ENCODE measurements around the gene GP9. TPM values are rescaled to one million over a fixed set of nuclear protein-coding genes. Genes with fewer than 3 reads are reported as not detected.
A peak's percentile ranks its signal among the peaks of the same experiment; 100 is the strongest.

GP9 gene
- total and polyA plus RNA-seq, 2 donors from 2014 or later: 0.49 TPM; not detected in 1

DNA sequence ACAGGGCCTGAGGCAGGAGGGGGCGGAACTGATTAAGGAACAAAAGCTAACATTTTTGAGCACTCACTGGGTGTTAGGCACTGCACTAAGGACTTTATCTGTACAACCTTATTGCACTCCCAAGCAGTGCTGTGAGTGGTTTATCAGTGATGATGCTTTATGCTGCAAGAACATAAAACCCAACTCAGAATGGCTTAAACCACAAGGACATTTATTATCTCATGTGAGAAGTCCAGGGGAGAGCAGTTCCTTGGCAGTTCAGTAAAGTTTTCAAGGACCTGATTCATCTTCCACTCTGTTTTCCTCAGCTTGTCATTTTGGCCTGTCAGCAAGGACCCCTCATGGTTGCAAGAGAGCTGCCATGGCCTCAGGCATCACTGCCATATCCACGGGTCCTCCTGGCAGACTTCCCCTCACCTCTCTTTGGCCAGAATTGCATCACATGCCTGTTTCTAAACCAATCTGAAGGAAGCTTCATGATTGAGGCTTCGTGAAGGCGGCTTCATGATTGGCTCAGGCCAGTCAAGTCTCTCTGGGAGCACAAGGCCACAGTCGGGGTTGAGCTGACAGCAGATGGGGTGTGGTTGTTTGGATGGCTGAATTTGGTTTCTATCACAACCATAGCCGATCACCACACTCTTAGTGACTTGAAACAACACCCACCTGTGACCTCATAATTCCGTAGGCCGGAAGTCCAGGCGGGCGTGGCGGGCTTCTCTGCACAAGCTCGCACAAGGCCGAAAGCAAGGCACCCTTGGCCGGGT, 43.7 kb upstream of the GP9 start:
- H3K9ac ChIP-seq (ENCODE audit: low read length in 3 of 3): no peak overlapping the region
- H3K9me3 ChIP-seq (ENCODE audit: control insufficient read depth in 2 of 3, insufficient read depth in 1 of 3, low read length in 3 of 3): no peaks in the 10 kb centered on the region
- peak overlapping the region; percentile 26 to 81 for H3K27ac ChIP-seq (ENCODE audit: low read depth in 2 of 2, low read length in 2 of 2)
- TF ChIP-seq, protein P1, sequence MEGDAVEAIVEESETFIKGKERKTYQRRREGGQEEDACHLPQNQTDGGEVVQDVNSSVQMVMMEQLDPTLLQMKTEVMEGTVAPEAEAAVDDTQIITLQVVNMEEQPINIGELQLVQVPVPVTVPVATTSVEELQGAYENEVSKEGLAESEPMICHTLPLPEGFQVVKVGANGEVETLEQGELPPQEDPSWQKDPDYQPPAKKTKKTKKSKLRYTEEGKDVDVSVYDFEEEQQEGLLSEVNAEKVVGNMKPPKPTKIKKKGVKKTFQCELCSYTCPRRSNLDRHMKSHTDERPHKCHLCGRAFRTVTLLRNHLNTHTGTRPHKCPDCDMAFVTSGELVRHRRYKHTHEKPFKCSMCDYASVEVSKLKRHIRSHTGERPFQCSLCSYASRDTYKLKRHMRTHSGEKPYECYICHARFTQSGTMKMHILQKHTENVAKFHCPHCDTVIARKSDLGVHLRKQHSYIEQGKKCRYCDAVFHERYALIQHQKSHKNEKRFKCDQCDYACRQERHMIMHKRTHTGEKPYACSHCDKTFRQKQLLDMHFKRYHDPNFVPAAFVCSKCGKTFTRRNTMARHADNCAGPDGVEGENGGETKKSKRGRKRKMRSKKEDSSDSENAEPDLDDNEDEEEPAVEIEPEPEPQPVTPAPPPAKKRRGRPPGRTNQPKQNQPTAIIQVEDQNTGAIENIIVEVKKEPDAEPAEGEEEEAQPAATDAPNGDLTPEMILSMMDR (IDR thresholded peaks at IDR 0.05; ENCODE audit: borderline replicate concordance, extremely low read depth, insufficient read depth): no peak
- FAIRE-seq (no peak), DNase-seq (no peak)
- no peak overlapping the region for H3K4me3 ChIP-seq (ENCODE audit: low read length in 3 of 3)
- H3K27me3 ChIP-seq (ENCODE audit: control insufficient read depth, insufficient read depth, low read length): no peaks in the 10 kb centered on the region
- intact Hi-C loops (cut with DNase I): no loop called here
- H3K36me3 ChIP-seq (ENCODE audit: control insufficient read depth in 2 of 3, insufficient read depth in 3 of 3, low read length in 3 of 3): peaks cover 0 to 3% (median 0%) of the 10 kb centered on the region in 3 donors
- H3K4me1 ChIP-seq (ENCODE audit: control insufficient read depth in 2 of 3, insufficient read depth in 2 of 3, low read depth in 1 of 3, low read length in 3 of 3): peaks cover 0 to 7% (median 5%) of the 10 kb centered on the region in 3 donors

DNA sequence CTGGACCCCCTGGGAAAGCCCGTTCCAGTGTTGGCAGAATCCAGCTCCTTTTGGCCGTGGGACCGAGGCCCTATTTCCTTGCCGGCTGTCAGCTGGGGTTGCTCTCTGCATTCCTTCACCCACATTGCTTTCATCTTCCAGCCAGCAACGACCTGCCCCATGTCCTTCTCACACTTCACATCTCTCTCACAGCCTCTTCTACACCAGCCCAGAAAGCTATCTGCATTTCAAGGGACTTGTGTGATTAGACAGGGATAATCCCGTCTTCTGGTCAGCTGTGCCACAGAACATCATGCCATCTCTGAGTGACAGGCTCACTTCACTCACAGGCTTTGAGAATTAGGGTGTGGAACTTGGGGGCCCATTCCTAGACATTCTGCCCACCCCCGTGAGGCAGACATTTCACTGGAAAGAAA, 43.1 kb upstream of the GP9 start:
- Histone ChIP-seq H3K4me3 (ENCODE audit: low read length in 3 of 3) (no peak overlapping the region), H3K27ac (ENCODE audit: low read depth in 2 of 2, low read length in 2 of 2) (peak overlapping the region in 1 of 2 donors; percentile 81), H3K27me3 (ENCODE audit: control insufficient read depth, insufficient read depth, low read length) (no peaks in the 10 kb centered on the region), H3K9me3 (ENCODE audit: control insufficient read depth in 2 of 3, insufficient read depth in 1 of 3, low read length in 3 of 3) (no peaks in the 10 kb centered on the region), H3K9ac (ENCODE audit: low read length in 3 of 3) (no peak overlapping the region), H3K36me3 (ENCODE audit: control insufficient read depth in 2 of 3, insufficient read depth in 3 of 3, low read length in 3 of 3) (peaks cover 0 to 3% (median 0%) of the 10 kb centered on the region in 3 donors), H3K4me1 (ENCODE audit: control insufficient read depth in 2 of 3, insufficient read depth in 2 of 3, low read depth in 1 of 3, low read length in 3 of 3) (peaks cover 0 to 7% (median 5%) of the 10 kb centered on the region in 3 donors)
- DNase-seq (no peak), FAIRE-seq (no peak)
- TF ChIP-seq, protein P1 (IDR thresholded peaks at IDR 0.05; ENCODE audit: borderline replicate concordance, extremely low read depth, insufficient read depth): no peak
- intact Hi-C loops (cut with DNase I): no loop called here

DNA sequence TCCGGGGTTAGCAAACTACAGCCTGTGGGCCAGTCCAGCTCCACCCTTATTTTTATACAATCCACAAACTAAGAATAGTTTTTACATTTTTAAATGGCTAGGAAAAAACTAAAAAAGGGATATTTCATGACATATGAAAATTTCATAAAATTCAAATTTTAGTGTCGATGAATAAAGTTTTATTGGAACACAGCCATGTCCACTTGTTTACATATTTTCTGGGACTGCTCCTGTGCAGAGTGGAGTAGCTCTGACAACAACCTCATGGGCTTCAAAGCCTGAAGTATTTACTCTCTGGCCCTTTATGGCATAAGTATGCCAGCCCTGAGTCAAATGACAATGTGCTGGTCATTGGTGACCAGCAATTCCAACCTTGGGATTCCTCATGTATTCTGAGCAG, 42.3 kb upstream of the GP9 start:
- H3K36me3 ChIP-seq (ENCODE audit: control insufficient read depth in 2 of 3, insufficient read depth in 3 of 3, low read length in 3 of 3): peaks cover 0 to 3% (median 0%) of the 10 kb centered on the region in 3 donors
- intact Hi-C loops (cut with DNase I): no loop called here
- H3K27me3 ChIP-seq (ENCODE audit: control insufficient read depth, insufficient read depth, low read length): no peaks in the 10 kb centered on the region
- H3K4me1 ChIP-seq (ENCODE audit: control insufficient read depth in 2 of 3, insufficient read depth in 2 of 3, low read depth in 1 of 3, low read length in 3 of 3): peaks cover 0 to 7% (median 5%) of the 10 kb centered on the region in 3 donors
- TF ChIP-seq, protein P1 (IDR thresholded peaks at IDR 0.05; ENCODE audit: borderline replicate concordance, extremely low read depth, insufficient read depth): no peak
- H3K27ac ChIP-seq (ENCODE audit: low read depth in 2 of 2, low read length in 2 of 2): no peak overlapping the region
- H3K4me3 ChIP-seq (ENCODE audit: low read length in 3 of 3): no peak overlapping the region
- no peaks in the 10 kb centered on the region for H3K9me3 ChIP-seq (ENCODE audit: control insufficient read depth in 2 of 3, insufficient read depth in 1 of 3, low read length in 3 of 3)
- no peak overlapping the region for H3K9ac ChIP-seq (ENCODE audit: low read length in 3 of 3)
- DNase-seq: no peak
- FAIRE-seq: no peak

Measured in kidney (tissue), 14 donors.